ENCODE measurements around the gene NCOA3.

The NCOA3 gene

DNA sequence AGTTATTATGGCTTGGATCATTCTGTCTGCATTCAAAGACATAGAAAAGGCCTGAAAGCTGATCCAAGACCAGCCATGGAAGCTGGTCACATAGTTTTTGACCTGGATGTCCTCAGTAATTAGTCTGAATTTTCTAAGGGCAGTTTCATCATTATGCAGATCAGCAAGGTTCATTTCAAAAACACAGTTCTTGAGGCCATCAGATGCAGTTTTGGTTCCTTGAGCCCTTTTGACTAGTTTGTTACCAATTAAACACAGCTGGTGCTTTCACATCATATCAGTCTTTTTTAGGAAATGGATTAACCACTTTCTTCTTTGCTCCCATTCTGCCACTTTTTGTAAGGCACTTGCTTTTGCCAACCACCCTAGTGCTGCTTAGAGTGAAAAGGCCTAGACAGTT is 129.4 kb downstream of the NCOA3 start:
- no peak for DNase-seq (ENCODE audit: low read depth)

DNA sequence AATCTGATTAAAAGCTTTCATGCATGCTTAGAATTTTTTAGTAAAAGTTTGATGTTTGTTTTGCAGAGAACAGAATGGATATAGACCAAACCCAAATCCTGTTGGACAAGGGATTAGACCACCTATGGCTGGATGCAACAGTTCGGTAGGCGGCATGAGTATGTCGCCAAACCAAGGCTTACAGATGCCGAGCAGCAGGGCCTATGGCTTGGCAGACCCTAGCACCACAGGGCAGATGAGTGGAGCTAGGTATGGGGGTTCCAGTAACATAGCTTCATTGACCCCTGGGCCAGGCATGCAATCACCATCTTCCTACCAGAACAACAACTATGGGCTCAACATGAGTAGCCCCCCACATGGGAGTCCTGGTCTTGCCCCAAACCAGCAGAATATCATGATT is 133.6 kb downstream of the NCOA3 start:
- no peak for DNase-seq (ENCODE audit: low read depth)

DNA sequence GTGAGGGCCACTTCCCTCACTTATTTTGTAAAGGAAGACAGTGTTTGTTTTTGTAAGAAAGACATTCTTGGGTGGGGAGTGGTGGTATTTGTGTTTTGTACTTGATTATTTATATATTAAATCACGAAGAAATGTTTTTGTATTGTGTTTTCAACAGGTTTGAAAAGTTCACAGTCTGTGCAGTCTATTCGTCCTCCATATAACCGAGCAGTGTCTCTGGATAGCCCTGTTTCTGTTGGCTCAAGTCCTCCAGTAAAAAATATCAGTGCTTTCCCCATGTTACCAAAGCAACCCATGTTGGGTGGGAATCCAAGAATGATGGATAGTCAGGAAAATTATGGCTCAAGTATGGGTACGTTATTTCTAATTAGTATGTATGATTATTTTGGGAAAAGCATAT is 137.2 kb downstream of the NCOA3 start:
- no peak for DNase-seq (ENCODE audit: low read depth)

DNA sequence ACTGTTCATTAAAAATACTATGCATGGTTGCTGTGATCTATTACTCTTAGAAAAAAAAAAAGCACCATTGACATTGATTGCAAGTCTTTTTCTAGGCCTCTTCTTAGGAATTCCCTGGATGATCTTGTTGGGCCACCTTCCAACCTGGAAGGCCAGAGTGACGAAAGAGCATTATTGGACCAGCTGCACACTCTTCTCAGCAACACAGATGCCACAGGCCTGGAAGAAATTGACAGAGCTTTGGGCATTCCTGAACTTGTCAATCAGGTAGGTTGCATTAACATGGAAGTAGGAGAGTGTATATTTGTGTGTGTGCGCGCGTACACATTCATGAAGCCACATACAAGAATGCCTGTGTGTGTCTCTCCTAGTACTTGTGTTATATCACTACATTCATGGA is 140.4 kb downstream of the NCOA3 start:
- no peak for DNase-seq (ENCODE audit: low read depth)

DNA sequence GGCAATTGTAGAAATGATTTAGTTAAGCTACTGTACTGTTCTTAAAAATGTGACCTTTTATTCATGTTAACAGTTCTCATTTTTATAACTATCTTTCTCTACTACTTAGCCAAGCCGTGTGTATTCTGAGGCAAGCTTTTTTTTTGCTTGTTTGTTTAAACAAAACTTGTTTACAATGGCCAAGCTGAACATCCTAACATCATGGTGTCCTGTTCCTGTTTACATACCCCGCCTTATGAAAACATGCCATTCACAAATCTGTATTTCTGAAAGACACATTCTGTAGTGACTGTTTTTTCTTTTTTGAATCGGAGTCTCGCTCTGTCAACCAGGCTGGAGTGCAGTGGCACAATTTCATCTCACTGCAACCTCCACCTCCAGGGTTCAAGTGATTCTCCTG is 140.9 kb downstream of the NCOA3 start:
- no peak for DNase-seq (ENCODE audit: low read depth)

DNA sequence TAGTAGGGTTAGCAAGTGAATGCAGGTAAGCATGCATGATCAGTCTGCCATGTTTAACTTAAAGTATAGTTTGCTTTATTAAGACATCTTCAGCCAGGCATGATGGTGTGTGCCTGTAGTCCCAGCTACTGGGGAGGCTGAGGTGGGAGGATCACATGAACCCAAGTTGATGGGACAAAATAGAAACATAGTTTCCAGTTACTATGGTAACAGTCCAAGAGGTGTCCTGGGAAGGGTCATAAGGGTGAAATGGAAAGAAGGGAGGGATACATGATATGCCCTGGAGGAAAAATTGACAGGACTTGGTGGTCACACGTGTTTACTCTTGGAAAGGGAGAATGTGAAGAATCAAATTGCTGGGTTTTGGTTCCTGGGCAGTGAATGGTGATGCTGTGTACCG is 143.9 kb downstream of the NCOA3 start:
- no peak for DNase-seq (ENCODE audit: low read depth)

DNA sequence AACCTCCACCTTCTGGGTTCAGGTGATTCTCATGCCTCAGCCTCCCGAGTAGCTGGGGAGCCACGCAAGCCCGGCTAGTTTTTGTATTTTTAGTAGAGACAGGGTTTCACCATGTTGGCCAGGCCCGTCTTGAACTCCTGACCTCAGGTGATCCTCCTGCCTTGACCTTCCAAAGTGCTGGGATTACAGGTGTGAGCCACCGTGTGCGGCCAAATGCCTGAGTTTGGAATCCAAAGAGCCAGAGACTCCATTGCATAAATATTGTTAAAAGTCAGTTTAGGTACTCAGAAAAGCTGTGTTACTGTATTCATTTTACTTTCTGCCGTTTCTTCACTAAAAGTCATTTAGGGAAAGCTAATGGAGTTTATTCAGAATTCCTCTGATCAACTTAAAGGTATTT is 146.3 kb downstream of the NCOA3 start:
- no peak for DNase-seq (ENCODE audit: low read depth)

DNA sequence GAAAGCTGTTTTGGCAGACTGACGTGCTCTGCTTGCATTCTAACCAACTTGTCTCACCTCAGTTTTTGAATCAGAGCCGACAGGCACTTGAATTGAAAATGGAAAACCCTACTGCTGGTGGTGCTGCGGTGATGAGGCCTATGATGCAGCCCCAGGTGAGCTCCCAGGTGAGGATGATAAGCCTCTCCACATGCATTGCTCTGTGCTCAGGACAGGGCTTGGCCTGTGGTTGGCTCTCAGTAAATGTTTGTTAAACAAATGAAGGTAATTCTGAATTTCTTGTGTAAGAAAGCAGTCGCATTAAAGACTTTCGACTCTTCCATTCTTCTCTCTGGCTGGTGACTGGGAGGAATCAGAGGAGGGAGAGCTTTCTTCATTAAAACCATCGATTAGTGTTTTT is 147.3 kb downstream of the NCOA3 start:
- DNase-seq (ENCODE audit: low read depth) = no peak

DNA sequence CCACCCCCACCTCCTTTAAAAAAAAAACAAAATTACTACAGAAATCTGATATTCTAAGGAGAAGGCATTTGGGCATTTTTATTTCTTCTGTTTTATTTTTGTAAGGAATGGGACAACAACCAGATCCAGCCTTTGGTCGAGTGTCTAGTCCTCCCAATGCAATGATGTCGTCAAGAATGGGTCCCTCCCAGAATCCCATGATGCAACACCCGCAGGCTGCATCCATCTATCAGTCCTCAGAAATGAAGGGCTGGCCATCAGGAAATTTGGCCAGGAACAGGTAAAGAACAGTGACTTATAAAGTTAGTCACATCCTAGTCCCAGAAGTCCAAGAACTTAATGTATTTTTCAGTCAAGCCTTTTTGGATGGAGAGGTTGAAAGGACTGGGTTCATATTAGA is 150.6 kb downstream of the NCOA3 start:
- DNase-seq (ENCODE audit: low read depth) = no peak

DNA sequence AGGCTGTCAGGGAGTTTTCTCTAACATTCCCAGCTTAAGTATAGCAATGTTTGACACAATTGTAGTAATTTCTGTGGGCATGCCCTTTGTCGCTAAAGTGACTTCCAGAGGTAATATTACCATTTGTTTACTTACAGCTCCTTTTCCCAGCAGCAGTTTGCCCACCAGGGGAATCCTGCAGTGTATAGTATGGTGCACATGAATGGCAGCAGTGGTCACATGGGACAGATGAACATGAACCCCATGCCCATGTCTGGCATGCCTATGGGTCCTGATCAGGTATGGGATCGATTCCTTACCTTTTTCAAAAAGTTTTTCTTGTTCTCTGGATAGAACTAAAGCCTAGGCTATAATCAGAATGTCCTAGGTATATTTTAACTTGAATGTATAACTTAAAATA is 151.1 kb downstream of the NCOA3 start:
- no peak for DNase-seq (ENCODE audit: low read depth)

DNA sequence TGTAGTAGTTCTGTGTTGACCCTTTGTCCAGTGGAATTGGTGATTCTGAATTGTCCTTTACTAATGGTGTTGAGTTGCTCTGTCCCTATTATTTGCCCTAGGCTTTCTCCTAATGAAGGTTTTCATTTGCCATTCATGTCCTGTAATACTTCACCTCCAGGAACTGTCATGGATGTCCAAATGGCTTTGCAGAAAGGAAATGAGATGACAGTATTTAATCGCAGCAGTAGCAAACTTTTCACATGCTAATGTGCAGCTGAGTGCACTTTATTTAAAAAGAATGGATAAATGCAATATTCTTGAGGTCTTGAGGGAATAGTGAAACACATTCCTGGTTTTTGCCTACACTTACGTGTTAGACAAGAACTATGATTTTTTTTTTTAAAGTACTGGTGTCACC is 152.2 kb downstream of the NCOA3 start:
- no peak for DNase-seq (ENCODE audit: low read depth)

DNA sequence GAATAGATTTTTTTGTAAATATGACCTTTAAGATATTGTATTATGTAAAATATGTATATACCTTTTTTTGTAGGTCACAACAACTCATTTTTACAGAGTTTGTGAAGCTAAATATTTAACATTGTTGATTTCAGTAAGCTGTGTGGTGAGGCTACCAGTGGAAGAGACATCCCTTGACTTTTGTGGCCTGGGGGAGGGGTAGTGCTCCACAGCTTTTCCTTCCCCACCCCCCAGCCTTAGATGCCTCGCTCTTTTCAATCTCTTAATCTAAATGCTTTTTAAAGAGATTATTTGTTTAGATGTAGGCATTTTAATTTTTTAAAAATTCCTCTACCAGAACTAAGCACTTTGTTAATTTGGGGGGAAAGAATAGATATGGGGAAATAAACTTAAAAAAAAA is 152.7 kb downstream of the NCOA3 start:
- no peak for DNase-seq (ENCODE audit: low read depth)

DNA sequence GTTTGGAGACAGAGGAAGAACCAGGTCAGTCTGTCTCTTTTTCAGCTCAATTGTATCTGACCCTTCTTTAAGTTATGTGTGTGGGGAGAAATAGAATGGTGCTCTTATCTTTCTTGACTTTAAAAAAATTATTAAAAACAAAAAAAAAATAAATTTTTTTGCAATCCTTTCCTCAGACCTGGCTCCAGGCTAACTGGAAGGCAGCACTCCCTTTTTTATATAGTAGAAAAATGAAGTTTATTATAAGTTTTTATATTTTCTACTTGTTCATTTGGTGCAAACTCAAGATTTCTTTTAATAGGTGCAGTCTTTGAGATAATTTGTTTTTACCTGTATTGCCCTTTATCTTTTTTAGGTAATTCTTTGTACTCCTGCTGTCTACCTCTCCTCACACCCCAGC is 153.9 kb downstream of the NCOA3 start:
- DNase-seq (ENCODE audit: low read depth) = no peak

DNA sequence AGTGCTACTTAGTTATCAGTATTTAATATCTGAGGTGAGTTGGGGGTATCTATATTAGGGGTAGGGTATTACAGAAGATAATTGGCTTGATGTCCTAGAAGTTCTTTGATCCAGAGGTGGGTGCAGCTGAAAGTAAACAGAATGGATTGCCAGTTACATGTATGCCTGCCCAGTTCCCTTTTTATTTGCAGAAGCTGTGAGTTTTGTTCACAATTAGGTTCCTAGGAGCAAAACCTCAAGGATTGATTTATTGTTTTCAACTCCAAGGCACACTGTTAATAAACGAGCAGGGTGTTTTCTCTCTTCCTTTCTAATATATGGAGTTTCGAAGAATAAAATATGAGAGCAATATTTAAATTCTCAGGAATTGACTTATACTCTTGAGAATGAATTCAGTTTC is 154.6 kb downstream of the NCOA3 start:
- no peak for DNase-seq (ENCODE audit: low read depth)

DNA sequence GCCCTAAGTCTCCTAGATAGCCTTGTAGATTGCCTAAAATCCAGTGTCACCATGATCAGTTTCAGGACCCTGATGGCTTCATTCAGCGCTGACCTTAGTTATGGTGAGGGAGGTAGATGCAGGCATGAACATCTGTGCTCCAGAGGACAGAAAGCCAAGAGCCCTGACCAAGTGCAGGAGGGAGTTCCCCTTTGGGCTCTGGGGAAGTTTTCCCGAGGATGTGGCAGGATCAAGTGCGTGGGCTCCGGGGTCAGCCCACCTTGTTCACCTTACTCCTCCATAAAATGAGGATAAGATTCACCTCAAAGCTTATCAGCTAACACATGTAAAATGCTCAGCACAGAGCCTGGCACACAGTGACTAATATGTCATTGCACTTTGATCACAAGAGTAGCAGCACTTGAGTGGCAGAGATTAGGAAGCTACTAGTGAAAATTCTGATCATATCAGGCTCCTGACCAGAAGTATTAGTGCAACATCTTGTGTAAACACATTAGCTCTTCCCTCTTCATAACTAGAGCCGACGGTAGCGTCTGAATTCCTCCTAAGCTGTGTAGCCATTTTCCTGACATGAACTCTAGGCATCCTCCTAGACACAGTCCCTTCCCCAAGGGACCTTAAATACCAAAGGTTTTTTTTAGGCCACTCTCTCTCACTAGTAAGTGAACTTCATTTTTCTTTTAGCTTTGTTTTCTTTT is 158.4 kb downstream of the NCOA3 start:
- DNase-seq (ENCODE audit: low read depth) = no peak

DNA sequence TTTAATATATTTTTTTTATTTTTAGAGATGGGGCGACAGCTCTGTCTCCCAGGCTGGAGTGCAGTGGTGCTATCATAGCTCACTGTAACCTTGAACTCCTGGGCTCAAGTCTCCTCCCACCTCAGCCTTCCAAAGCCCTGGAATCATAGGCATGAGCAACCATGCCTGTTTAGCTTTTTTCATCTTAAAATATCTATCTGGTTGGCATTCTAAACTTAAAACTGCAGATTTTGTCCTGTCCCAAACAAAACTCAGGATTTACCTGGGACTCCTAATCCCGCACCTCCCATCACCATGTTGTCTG is 158.9 kb downstream of the NCOA3 start:
- DNase-seq (ENCODE audit: low read depth) = no peak

DNA sequence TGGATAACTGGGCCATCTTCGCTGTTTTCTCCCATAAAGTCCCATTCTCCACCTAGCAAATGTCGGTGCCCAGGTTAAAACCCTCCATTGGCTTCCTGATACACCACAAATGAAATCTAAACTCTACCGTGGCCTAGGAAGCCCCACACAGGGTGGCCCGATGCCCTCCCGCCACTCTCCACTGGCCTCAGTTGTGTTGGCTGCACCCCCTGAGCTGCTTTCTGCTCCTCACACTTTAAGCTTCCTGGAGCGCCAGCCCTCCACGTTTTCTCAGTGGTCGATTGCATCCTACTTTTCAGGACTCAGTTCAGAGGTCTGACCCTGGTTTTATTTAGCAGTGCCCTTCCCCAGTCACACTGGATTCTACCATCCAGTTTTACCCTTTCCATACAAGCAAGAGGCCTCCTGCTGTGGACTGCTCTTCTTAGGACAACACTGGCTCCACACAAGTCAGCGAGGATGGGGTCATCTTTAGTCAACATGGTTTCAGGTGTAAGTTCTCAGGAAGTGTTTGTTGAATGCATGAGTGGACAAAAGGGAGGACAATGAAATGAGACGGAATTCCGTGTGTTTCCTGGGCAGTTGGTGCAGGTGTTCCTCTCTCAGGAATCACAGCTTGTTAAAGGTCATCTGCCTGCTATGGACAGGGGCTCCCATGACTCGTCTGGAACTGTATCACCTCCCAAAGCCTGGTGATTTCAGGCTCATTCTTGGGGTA is 159.5 kb downstream of the NCOA3 start:
- DNase-seq (ENCODE audit: low read depth) = no peak

DNA sequence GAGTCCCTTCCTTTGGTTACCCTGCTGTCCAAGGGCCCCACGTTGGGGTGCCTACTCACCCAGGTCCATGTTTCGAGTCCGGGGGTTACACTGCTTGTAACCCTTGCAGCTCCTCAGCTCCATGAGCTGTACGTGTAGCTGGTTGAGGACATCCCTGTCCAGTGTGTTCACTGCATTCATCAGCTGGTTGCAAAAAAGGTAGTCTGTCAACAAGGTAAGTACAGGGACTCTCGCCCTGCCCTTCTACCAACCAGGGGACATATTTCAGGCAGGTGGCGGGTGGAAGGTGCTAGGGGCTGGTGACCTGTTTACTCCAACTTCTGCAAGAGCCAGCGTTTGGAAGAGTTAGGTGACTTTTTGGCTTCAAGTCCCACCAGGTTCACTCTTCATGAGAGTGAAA is 160.0 kb downstream of the NCOA3 start:
- no peak for DNase-seq (ENCODE audit: low read depth)

DNA sequence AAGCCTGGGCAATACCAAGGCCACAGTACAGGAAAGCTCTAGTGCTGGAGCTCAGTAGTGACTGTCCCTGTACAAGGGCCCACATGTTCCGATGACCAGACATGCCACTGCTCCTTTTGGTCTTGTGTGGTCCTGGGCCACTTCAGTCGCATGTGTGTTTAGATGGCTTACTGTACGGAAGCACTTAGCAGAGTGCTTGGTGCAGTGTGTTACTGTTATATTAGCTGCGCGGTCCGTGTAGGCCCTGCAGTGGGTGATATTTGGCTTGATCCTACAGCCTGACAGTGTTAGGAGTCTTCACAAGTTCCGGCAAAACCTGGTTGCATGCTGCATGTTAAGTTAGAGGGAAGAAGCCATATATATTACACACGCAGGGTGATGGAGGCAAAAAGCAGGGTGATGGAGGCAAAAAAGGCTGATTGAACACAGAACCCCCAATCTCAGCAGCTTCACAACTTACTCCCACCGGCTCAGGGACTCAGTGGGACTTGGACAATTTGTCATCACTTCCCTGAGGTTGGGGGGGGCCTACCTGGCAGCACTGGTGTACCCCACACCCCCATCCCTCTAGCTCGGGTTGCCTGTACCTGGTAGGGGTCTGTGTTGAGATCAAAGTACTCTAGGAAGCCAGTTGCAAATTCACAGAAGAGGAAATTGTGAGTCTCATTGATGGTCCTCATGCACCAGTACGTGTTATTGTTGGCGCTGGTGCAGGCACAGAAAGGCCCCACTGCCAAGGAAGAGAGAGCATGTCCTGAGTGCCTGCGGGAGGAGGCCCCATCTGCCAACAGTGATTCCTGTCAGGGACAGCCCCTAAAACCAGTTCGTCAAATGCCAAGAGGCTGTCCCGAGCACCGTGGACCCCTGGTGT is 161.0 kb downstream of the NCOA3 start:
- no peak for DNase-seq (ENCODE audit: low read depth)

DNA sequence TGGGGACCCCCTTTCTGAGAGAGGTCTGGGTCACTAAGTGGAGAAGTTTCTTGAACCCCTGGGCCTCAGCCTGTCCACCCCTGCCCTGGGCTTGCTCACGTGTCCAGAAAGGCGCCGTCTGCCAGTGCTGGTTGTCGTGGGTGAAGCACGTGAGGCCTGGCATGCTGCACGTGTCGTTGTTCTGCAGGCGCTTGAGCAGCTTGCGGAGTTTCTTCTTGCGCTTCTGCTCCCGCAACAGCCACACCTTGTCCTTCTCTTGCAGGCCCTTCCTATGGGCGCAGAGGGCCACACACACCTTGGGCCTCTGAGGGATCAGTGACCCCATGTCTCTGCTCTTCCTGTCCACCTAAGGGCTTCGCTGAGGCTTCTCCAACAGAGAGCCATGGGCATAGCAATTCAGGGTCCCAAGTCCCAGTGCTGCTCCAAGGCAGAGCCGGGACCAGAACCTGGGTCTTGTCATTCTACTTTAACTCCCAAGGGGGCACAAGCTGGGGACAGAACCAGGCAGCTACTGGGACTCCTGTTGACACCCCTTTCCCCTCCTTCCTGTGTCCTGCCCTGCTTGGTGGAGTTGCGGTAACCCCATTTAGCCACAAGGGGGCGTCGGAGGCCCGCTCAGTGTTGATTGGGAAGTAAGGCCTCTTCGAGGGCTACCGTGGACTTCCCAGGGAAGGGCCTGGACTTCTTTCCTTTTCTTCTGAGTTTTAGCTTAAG is 161.8 kb downstream of the NCOA3 start:
- DNase-seq (ENCODE audit: low read depth) = peak; percentile 52

DNA sequence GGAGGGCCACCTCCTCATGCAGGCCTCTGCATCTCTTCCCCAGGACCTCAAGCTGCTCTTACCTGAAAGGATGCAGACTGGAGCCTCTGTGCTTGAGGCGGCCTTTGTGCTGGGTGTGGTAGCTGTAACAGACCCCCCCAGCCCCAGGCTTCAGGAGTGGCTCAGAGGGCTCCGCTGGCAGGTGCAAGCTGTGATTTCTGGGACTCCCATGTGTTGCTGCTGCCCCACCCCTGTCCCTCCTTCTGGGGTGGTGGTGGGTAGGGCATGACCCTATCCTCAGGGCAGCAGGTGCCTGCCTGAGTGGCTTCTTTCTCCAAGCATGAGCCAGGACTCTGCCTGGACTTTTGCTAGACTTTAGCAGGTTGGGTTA is 162.4 kb downstream of the NCOA3 start:
- no peak for DNase-seq (ENCODE audit: low read depth)

DNA sequence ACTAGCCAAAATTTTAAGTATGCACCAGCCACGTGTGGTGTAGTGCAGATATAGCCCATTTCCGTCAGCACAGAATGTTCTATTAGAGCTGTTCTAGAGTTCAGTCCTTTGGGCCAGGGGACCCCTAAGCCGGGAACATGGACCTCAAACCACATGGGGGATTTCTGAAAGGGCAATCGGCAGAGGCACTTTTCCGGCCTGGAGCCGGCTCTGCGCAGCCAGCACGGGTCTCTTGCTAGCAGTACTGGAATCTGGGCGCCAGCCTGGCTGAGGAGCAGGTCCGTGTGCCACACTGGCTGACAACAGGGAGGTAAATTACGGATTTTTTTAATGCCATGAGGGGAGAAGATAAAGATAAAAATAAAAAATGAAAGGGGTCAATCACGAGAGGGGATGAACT is 163.1 kb downstream of the NCOA3 start:
- no peak for DNase-seq (ENCODE audit: low read depth)

All from stromal cell of bone marrow (primary cell).